GM12878 (cell line): Measurements from ENCODE around the gene OR4E2. TPM values are rescaled to one million over a fixed set of nuclear protein-coding genes. Genes with fewer than 3 reads are reported as not detected.

Experiments
- ATAC-seq: fragments of 200-7000 bp; cut with Tn5 transposase; 3 replicates; pipeline ENCODE4 v1.9.1; 2020; ENCODE audit warnings: mild to moderate bottlenecking, moderate library complexity
- BruUV-seq: library from RNA; stranded (reverse); fragments of 400-500 nt; replicated peaks from 2 replicates; lab custom pipeline; 2021; lab: Mats Ljungman, UMichigan
- CTCF ChIA-PET: fragments of 300-600 bp; sonication (Branson Sonifier 250); formaldehyde crosslinking; extraction: SDS; loops from one replicate; lab custom pipeline; 2021; ENCODE audit warnings: inconsistent platforms; lab: Yijun Ruan, JAX
- POLR2A ChIA-PET: fragments of 350-600 bp; formaldehyde crosslinking; extraction: SDS; loops from one replicate; lab custom pipeline; 2021; ENCODE audit warnings: inconsistent platforms; lab: Charles Lee
- RAD21 ChIA-PET: fragments of 300-600 bp; sonication (Branson Sonifier 250); formaldehyde crosslinking; loops from one replicate; lab custom pipeline; 2023; ENCODE audit warnings: antibody characterized with exemption; ENCODE audit not compliant: unreplicated experiment; lab: Charles Lee
- SMC1A ChIA-PET: fragments of 300-600 bp; sonication (Branson Sonifier 250); formaldehyde crosslinking; loops from one replicate; lab custom pipeline; 2023; ENCODE audit not compliant: unreplicated experiment, uncharacterized antibody; lab: Charles Lee
- DNase-seq: peaks from one replicate; pipeline ENCODE4 v3.0.0-alpha.2; 2011; ENCODE audit warnings: low read depth, low spot score
- FAIRE-seq: peaks from 3 replicates; lab custom pipeline; 2011; peaks lifted over from hg19 to GRCh38; lab: Jason Lieb, UNC
- H2AFZ ChIP-seq: 2 replicates; pipeline ENCODE4 v1.6.0; 2011; ENCODE audit warnings: low read depth, low read length, control low read depth; ENCODE audit not compliant: control insufficient read depth
- H3K27ac ChIP-seq: 2 replicates; pipeline ENCODE4 v1.5.1; 2011; ENCODE audit warnings: control low read depth; ENCODE audit not compliant: control insufficient read depth, insufficient read depth
- H3K27me3 ChIP-seq, 2 experiments: replicated peaks in 1 of 2; 2 replicates each; pipeline versions ENCODE4 v1.6.0 to v1.6.1; 2011; ENCODE audit warnings: low read length in 1 of 2; ENCODE audit not compliant: control insufficient read depth in 2 of 2, insufficient read depth in 2 of 2
- H3K36me3 ChIP-seq, 2 experiments: 2 replicates each; pipeline ENCODE4 v1.5.1; 2011; ENCODE audit warnings: low read length in 1 of 2; ENCODE audit not compliant: control insufficient read depth in 2 of 2, insufficient read depth in 2 of 2
- H3K4me1 ChIP-seq: 2 replicates; pipeline ENCODE4 v1.6.1; 2011; ENCODE audit warnings: mild to moderate bottlenecking, low read length, moderate library complexity, mixed read lengths; ENCODE audit not compliant: control insufficient read depth, insufficient read depth
- H3K4me2 ChIP-seq: 2 replicates; pipeline ENCODE4 v1.6.0; 2011; ENCODE audit warnings: control low read depth; ENCODE audit not compliant: control insufficient read depth, insufficient read depth
- H3K4me3 ChIP-seq: fragments of 200-600 bp; sonication (generic); 2 replicates; pipeline ENCODE4 v1.5.1; 2016
- H3K79me2 ChIP-seq: 2 replicates; pipeline ENCODE4 v1.6.0; 2011; ENCODE audit warnings: low read length; ENCODE audit not compliant: control insufficient read depth, insufficient read depth
- H3K9ac ChIP-seq: 2 replicates; pipeline ENCODE4 v1.8.0; 2011; ENCODE audit warnings: low read length, control low read depth, mixed read lengths; ENCODE audit not compliant: control insufficient read depth, insufficient read depth
- H3K9me3 ChIP-seq: replicated peaks from 3 replicates; pipeline ENCODE4 v1.5.1; 2011; ENCODE audit warnings: mild to moderate bottlenecking, low read length; ENCODE audit not compliant: control insufficient read depth, insufficient read depth
- H4K20me1 ChIP-seq: 2 replicates; pipeline ENCODE4 v1.6.0; 2011; ENCODE audit not compliant: control insufficient read depth, insufficient read depth
- ASH2L ChIP-seq: fragments of 300-600, 200-600 bp; sonication (generic); IDR thresholded peaks from 2 replicates; pipeline ENCODE4 v1.6.1; 2017; ENCODE audit warnings: low read depth, mild to moderate bottlenecking, borderline replicate concordance
- DPF2 ChIP-seq: fragments of 450-650 bp; IDR thresholded peaks from 2 replicates; pipeline ENCODE4 v1.6.1; 2017; ENCODE audit warnings: mild to moderate bottlenecking
- EP300 ChIP-seq, 2 experiments: fragments of 150-350 bp in 1 of 2; IDR thresholded peaks; 2 replicates each; pipeline ENCODE4 v1.6.1; 2011 to 2012; ENCODE audit warnings: low read depth in 2 of 2, low read length in 2 of 2, borderline replicate concordance in 1 of 2, improper control_type of control experiment in 1 of 2, inconsistent platforms in 1 of 2; ENCODE audit not compliant: control insufficient read depth in 1 of 2
- FOXK2 ChIP-seq: fragments of 450-650 bp; IDR thresholded peaks from 2 replicates; pipeline ENCODE4 v1.6.1; 2017; ENCODE audit warnings: mild to moderate bottlenecking, moderate library complexity
- FOXM1 ChIP-seq: IDR thresholded peaks from 2 replicates; pipeline ENCODE4 v1.6.1; 2012; ENCODE audit warnings: low read depth, mild to moderate bottlenecking, inconsistent platforms, low read length, moderate library complexity
- GATAD2B ChIP-seq: fragments of 450-650 bp; conservative IDR thresholded peaks from 2 replicates; pipeline ENCODE4 v1.6.1; 2017; ENCODE audit warnings: low read depth, mild to moderate bottlenecking, moderate library complexity
- HDAC2 ChIP-seq: fragments of 200-600 bp; sonication (generic); IDR thresholded peaks from 2 replicates; pipeline ENCODE4 v1.6.1; 2017
- IKZF2 ChIP-seq, 2 experiments: fragments of 450-650 bp; IDR thresholded peaks; 2 replicates each; pipeline ENCODE4 v1.6.1; 2017; ENCODE audit warnings: mild to moderate bottlenecking in 2 of 2, moderate library complexity in 2 of 2
- KAT2A ChIP-seq: conservative IDR thresholded peaks from 2 replicates; pipeline ENCODE4 v1.6.1; 2011; ENCODE audit warnings: low read depth, low read length; ENCODE audit not compliant: control insufficient read depth
- KDM1A ChIP-seq: fragments of 200-600 bp; sonication (generic); IDR thresholded peaks from 2 replicates; pipeline ENCODE4 v1.6.1; 2016; ENCODE audit warnings: borderline replicate concordance
- MXI1 ChIP-seq: fragments of 150-350 bp; IDR thresholded peaks from 2 replicates; pipeline ENCODE4 v1.6.1; 2011; ENCODE audit warnings: low read depth, mild to moderate bottlenecking, inconsistent platforms, low read length, improper control_type of control experiment
- NFIC ChIP-seq: IDR thresholded peaks from 2 replicates; pipeline ENCODE4 v1.6.1; 2012; ENCODE audit warnings: low read depth, mild to moderate bottlenecking, inconsistent platforms, low read length, moderate library complexity
- NFYA ChIP-seq: IDR thresholded peaks from 2 replicates; pipeline ENCODE4 v1.6.1; 2011; ENCODE audit warnings: low read depth, mild to moderate bottlenecking, low read length, improper control_type of control experiment, borderline replicate concordance
- POU2F2 ChIP-seq: IDR thresholded peaks from 3 replicates; pipeline ENCODE4 v1.6.1; 2011; ENCODE audit warnings: low read depth, mild to moderate bottlenecking, low read length, borderline replicate concordance
- RELB ChIP-seq: fragments of 450-650 bp; IDR thresholded peaks from 2 replicates; pipeline ENCODE4 v1.6.1; 2017; ENCODE audit warnings: low read depth, mild to moderate bottlenecking, moderate library complexity
- SMAD5 ChIP-seq: IDR thresholded peaks from 2 replicates; pipeline ENCODE4 v1.6.1; 2016; ENCODE audit warnings: antibody characterized with exemption, low read depth
- STAT3 ChIP-seq: IDR thresholded peaks from 2 replicates; pipeline ENCODE4 v1.6.1; 2011; ENCODE audit warnings: low read depth, low read length, improper control_type of control experiment
- YY1 ChIP-seq: IDR thresholded peaks from 2 replicates; pipeline ENCODE4 v1.6.1; 2011; ENCODE audit warnings: low read depth, mild to moderate bottlenecking, low read length
- WGBS: methylation state at CpG from one replicate; pipeline ENCODE4 v1.1.6; 2016; ENCODE audit warnings: low lambda C conversion rate; ENCODE audit not compliant: insufficient replicate concordance, insufficient coverage; ENCODE audit errors: missing lambda C conversion rate; 5-methylcytosine and 5-hydroxymethylcytosine counted together
- in situ Hi-C: fragments of 300-500 bp; cut with MboI; formaldehyde crosslinking; loops from 9 replicates; pipeline ENCODE4 v1.14.3; 2018; ENCODE audit warnings: mixed read lengths
- intact Hi-C: fragments of 100-400 bp; cut with micrococcal nuclease; formaldehyde crosslinking; loops from one replicate; pipeline ENCODE4 v1.14.2; 2022; ENCODE audit not compliant: unreplicated experiment
- polyA plus RNA-seq, 11 experiments: library from polyadenylated mRNA; depleted of rRNA in 4 of 11; unstranded in 6 of 11; stranded (reverse) in 5 of 11; fragments of >200 nt; fragmentation: Nextera tagmentation in 4 of 11; fragmentation: Illumina TruSeq in 1 of 11; extraction: Ambion mirVana in 4 of 11; extraction: Trizol in 1 of 11; gene quantifications; 1 replicate in 1 of 11; 2 replicates in 10 of 11; pipeline versions ENCODE4 v1.2.1 to v1.2.3, GENCODE V29; 2011 to 2016; ENCODE audit warnings: inconsistent platforms in 2 of 11, missing spikeins in 2 of 11, low read depth in 1 of 11
- total RNA-seq, 4 experiments: library from RNA; depleted of rRNA in 3 of 4; stranded (reverse); fragments of >200 nt in 3 of 4; fragmentation: Illumina TruSeq in 1 of 4; extraction: Trizol in 1 of 4; gene quantifications; 2 replicates each; pipeline versions ENCODE4 v1.2.1 to v1.2.3, GENCODE V29; 2013 to 2021
- TF ChIP-seq, protein P1 (sequence below): fragments of 450-650 bp; formaldehyde crosslinking; IDR thresholded peaks from 2 replicates; pipeline ENCODE4 v1.4.0; 2022; ENCODE audit warnings: mild to moderate bottlenecking, moderate library complexity
- TF ChIP-seq, protein P2 (sequence below): IDR thresholded peaks from 2 replicates; pipeline ENCODE4 v1.6.1; 2012; ENCODE audit warnings: low read depth, low read length, improper control_type of control experiment

Gene OR4E2
- total and polyA plus RNA-seq, 10 of the 15 experiments (the other 5 are each of a cell fraction or from before 2014, with no cell fraction given) = not detected

GRCh38 chr14:21686468-21686867 lies 32.8 kb downstream of the OR4E2 start:
- Histone ChIP-seq H2AFZ (no peak overlapping the region), H4K20me1 (no peaks in the 10 kb centered on the region), H3K27ac (no peak overlapping the region), H3K27me3 (no peaks in the 10 kb centered on the region), H3K9me3 (no peaks in the 10 kb centered on the region)
- no peak for FAIRE-seq
- in situ Hi-C loops = no loop called here
- TF ChIP-seq KDM1A (no peak), POU2F2 (no peak), ASH2L (no peak), GATAD2B (no peak), HDAC2 (no peak), DPF2 (no peak), KAT2A (no peak), MXI1 (no peak), YY1 (no peak), STAT3 (no peak), RELB (no peak), NFIC (no peak), FOXM1 (no peak), FOXK2 (no peak), NFYA (no peak), SMAD5 (no peak), IKZF2 (IDR thresholded peaks at IDR 0.05) (no peak), EP300 (IDR thresholded peaks at IDR 0.05; ENCODE audit: borderline replicate concordance in 1 of 2, control insufficient read depth in 1 of 2, low read depth in 2 of 2, low read length in 2 of 2) (no peak)
- TF ChIP-seq, protein P1, sequence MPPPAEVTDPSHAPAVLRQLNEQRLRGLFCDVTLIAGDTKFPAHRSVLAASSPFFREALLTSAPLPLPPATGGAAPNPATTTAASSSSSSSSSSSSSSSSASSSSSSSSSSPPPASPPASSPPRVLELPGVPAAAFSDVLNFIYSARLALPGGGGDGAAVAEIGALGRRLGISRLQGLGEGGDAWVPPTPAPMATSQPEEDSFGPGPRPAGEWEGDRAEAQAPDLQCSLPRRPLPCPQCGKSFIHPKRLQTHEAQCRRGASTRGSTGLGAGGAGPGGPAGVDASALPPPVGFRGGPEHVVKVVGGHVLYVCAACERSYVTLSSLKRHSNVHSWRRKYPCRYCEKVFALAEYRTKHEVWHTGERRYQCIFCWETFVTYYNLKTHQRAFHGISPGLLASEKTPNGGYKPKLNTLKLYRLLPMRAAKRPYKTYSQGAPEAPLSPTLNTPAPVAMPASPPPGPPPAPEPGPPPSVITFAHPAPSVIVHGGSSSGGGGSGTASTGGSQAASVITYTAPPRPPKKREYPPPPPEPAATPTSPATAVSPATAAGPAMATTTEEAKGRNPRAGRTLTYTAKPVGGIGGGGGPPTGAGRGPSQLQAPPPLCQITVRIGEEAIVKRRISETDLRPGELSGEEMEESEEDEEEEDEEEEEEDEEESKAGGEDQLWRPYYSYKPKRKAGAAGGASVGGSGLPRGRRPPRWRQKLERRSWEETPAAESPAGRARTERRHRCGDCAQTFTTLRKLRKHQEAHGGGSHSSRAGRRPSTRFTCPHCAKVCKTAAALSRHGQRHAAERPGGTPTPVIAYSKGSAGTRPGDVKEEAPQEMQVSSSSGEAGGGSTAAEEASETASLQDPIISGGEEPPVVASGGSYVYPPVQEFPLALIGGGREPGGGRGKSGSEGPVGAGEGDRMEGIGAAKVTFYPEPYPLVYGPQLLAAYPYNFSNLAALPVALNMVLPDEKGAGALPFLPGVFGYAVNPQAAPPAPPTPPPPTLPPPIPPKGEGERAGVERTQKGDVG (CRISPR knock-in tag) = no peak
- TF ChIP-seq, protein P2, sequence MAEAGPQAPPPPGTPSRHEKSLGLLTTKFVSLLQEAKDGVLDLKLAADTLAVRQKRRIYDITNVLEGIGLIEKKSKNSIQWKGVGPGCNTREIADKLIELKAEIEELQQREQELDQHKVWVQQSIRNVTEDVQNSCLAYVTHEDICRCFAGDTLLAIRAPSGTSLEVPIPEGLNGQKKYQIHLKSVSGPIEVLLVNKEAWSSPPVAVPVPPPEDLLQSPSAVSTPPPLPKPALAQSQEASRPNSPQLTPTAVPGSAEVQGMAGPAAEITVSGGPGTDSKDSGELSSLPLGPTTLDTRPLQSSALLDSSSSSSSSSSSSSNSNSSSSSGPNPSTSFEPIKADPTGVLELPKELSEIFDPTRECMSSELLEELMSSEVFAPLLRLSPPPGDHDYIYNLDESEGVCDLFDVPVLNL = no peak
- TF ChIP-seq, all 136 proteins: peak for 0
- Histone ChIP-seq H3K9ac (no peak overlapping the region), H3K4me2 (no peak overlapping the region), H3K4me1 (no peaks in the 10 kb centered on the region), H3K36me3 (no peaks in the 10 kb centered on the region), H3K4me3 (no peak overlapping the region), H3K79me2 (no peaks in the 10 kb centered on the region)
- ChIA-PET CTCF (no interaction called here), SMC1A (no interaction called here), POLR2A (no interaction called here), RAD21 (no interaction called here)
- DNase-seq (no peak), ATAC-seq (no peak)
- intact Hi-C loops = no loop called here
- 75% methylated on average over 2 of the region's 2 CpGs for WGBS
- BruUV-seq = no TSS peak
